SK-N-MC (cell line): ENCODE data around the gene KANSL1.

Source experiments
- EZH2 ChIP-seq: fragments of 200-600 bp; sonication (generic); IDR thresholded peaks from one replicate; pipeline ENCODE4 v1.6.1; 2017; ENCODE audit warnings: antibody characterized with exemption
- POLR2AphosphoS5 ChIP-seq: IDR thresholded peaks from 2 replicates; pipeline ENCODE4 v1.6.1; 2012; ENCODE audit warnings: mild to moderate bottlenecking, low read depth, low read length, borderline replicate concordance

- TF ChIP-seq POLR2AphosphoS5 (no peak), EZH2 (no peak)
These were observed 26.0 kb downstream of the KANSL1 start for GRCh38 chr17:46167267-46167666.
